Ascending aorta (tissue), 2 donors: ENCODE data around the gene RPL18. TPM values are rescaled to one million over a fixed set of nuclear protein-coding genes. Genes with fewer than 3 reads are reported as not detected.
A peak's percentile ranks its signal among the peaks of the same experiment; 100 is the strongest.
"Not testable (repeated sequence)": the region's sequence is repeated elsewhere in the genome, so short reads cannot be mapped to it uniquely, and the experiment has no call there.

Experiments used
- DNase-seq, 2 donors: peaks; one replicate each; pipeline ENCODE4 v3.0.0-alpha.2; 2019; ENCODE audit warnings: low spot score in 2 of 2
- H3K27ac ChIP-seq, 2 donors: fragments of 200-600 bp; sonication (generic); one replicate each; pipeline ENCODE4 v1.5.1; 2016 to 2017; ENCODE audit warnings: mild to moderate bottlenecking in 1 of 2
- H3K27me3 ChIP-seq: fragments of 200-600 bp; sonication (generic); one replicate; pipeline ENCODE4 v1.5.1; 2017
- H3K36me3 ChIP-seq, 2 donors: fragments of 200-600 bp; sonication (generic); one replicate each; pipeline ENCODE4 v1.5.1; 2016
- H3K4me1 ChIP-seq, 2 donors: fragments of 200-600 bp; sonication (generic); one replicate each; pipeline ENCODE4 v1.5.1; 2016 to 2017; ENCODE audit warnings: mild to moderate bottlenecking in 1 of 2
- H3K4me3 ChIP-seq, 2 donors: fragments of 200-600 bp; sonication (generic); one replicate each; pipeline ENCODE4 v1.5.1; 2016 to 2017; ENCODE audit warnings: mild to moderate bottlenecking in 1 of 2
- H3K9me3 ChIP-seq, 2 donors: fragments of 200-600 bp; sonication (generic); one replicate each; pipeline ENCODE4 v1.5.1; 2016
- intact Hi-C: fragments of 100-400 bp; cut with DNase I; formaldehyde crosslinking; loops from one replicate; pipeline ENCODE4 v1.15.1; 2023
- total RNA-seq: library from RNA; depleted of rRNA; stranded (reverse); fragments of >200 nt; gene quantifications from one replicate; pipeline ENCODE4 v1.1.0, GENCODE V29; 2016
- TF ChIP-seq, protein P1 (sequence below), 3 experiments: fragments of 200-600 bp in 2 of 3; fragments of 450-650 bp in 1 of 3; sonication (generic) in 2 of 3; IDR thresholded peaks; one replicate each; pipeline ENCODE4 v1.5.1; 2016 to 2019; ENCODE audit warnings: antibody characterized with exemption in 3 of 3, mild to moderate bottlenecking in 1 of 3, moderate library complexity in 1 of 3

RPL18 gene
- total RNA-seq, 1 donor from 2014 or later, result 2,223 TPM

DNA sequence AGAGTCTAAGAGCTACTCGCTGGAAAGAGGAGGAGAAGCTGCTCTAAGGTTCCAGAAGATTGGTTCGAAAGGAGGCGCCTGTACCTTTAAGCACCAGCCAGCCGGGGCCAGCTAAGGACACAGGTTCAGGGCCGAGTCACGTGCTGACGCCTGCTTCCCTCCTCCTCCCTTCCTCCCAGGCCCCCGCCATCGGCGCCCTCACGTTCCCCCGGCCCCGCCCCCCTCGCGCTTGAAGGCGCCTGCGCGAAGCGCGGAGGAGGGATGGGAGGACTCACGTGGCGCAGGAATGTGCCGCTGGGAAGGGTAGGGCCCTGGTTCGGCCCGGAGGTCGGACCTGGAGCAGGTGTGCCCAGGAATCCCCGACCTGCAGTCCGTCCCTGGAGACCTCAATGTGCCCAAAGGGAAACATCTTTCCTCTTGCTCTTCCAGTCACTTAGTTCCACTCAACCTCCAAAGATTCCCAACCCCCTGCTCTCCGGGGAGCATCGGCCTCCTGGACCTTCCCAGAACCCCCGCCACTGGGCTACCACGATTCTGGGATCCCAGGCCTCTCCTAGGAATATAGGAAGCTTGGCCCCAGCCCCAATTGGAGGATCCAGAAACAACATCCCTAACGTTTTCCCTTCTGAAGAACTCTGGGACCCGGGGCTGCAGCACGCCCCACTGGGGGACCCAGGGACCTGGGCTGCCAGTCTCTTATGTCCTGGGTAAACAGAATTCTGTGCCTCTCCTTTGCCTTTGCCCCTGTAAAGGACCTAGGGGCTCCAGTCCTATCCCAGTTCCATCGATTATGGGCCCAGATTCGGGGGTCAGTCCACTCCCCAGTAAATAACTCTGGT, 15.7 kb upstream of the RPL18 start:
- peak; percentile 90 to 97 for DNase-seq
- Histone ChIP-seq H3K36me3 (peaks cover 0 to 5% of the 10 kb centered on the region in 2 donors), H3K27me3 (no peaks in the 10 kb centered on the region), H3K4me3 (peak overlapping the region; percentile 66 to 89), H3K27ac (peak overlapping the region; percentile 94 to 99), H3K9me3 (no peaks in the 10 kb centered on the region), H3K4me1 (peaks cover 24 to 56% of the 10 kb centered on the region in 2 donors)
- TF ChIP-seq, protein P1, sequence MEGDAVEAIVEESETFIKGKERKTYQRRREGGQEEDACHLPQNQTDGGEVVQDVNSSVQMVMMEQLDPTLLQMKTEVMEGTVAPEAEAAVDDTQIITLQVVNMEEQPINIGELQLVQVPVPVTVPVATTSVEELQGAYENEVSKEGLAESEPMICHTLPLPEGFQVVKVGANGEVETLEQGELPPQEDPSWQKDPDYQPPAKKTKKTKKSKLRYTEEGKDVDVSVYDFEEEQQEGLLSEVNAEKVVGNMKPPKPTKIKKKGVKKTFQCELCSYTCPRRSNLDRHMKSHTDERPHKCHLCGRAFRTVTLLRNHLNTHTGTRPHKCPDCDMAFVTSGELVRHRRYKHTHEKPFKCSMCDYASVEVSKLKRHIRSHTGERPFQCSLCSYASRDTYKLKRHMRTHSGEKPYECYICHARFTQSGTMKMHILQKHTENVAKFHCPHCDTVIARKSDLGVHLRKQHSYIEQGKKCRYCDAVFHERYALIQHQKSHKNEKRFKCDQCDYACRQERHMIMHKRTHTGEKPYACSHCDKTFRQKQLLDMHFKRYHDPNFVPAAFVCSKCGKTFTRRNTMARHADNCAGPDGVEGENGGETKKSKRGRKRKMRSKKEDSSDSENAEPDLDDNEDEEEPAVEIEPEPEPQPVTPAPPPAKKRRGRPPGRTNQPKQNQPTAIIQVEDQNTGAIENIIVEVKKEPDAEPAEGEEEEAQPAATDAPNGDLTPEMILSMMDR (IDR thresholded peaks at IDR 0.05), result no peak
- intact Hi-C loops, result loop anchor here (1.0 to 10.0 kb wide), 6 partner anchors 10 to 1220 kb away; partner anchors contain the start of genes DKKL1, PRMT1, PTOV1 and RPL18

- no peaks in the 10 kb centered on the region for H3K27me3 ChIP-seq
- DNase-seq, result no peak
- intact Hi-C loops, result loop anchor here (1.0 to 10.0 kb wide), 3 partner anchors 10 to 1221 kb away; partner anchors contain the start of genes PRMT1 and PTOV1
Measured at GRCh38 chr19:48634036-48634342, 15.0 kb upstream of the RPL18 start.

GRCh38 chr19:48633148-48634035, 14.4 kb upstream of the RPL18 start:
- Histone ChIP-seq H3K27ac (peak overlapping the region; percentile 94 to 99), H3K4me3 (peak overlapping the region in 1 of 2 donors; percentile 34), H3K4me1 (peaks cover 24 to 51% of the 10 kb centered on the region in 2 donors), H3K36me3 (peaks cover 0 to 7% of the 10 kb centered on the region in 2 donors), H3K9me3 (no peaks in the 10 kb centered on the region), H3K27me3 (no peaks in the 10 kb centered on the region)
- no peak for DNase-seq
- intact Hi-C loops, result loop anchor here (1.0 to 10.0 kb wide), 3 partner anchors 9 to 1221 kb away; partner anchors contain the start of genes PRMT1 and PTOV1
- TF ChIP-seq, protein P1 (IDR thresholded peaks at IDR 0.05), result no peak

More at GRCh38 chr19:48634036-48634342, 15.0 kb upstream of the RPL18 start:
- Histone ChIP-seq H3K36me3 (peaks cover 0 to 5% of the 10 kb centered on the region in 2 donors), H3K9me3 (no peaks in the 10 kb centered on the region), H3K27ac (peak overlapping the region; percentile 94 to 99), H3K4me3 (peak overlapping the region; percentile 14 to 34), H3K4me1 (peaks cover 24 to 56% of the 10 kb centered on the region in 2 donors)
- TF ChIP-seq, protein P1 (IDR thresholded peaks at IDR 0.05), result no peak

- Histone ChIP-seq H3K4me1 (peaks cover 24 to 50% of the 10 kb centered on the region in 2 donors), H3K9me3 (no peaks in the 10 kb centered on the region), H3K4me3 (no peak overlapping the region), H3K27ac (peak overlapping the region in 1 of 2 donors; percentile 94), H3K36me3 (peaks cover 0 to 10% of the 10 kb centered on the region in 2 donors), H3K27me3 (no peaks in the 10 kb centered on the region)
- TF ChIP-seq, protein P1 (IDR thresholded peaks at IDR 0.05), result no peak
- intact Hi-C loops, result loop anchor here (10.0 kb wide), 2 partner anchors 1042 to 1222 kb away; partner anchors contain the start of genes PRMT1 and PTOV1
- no peak for DNase-seq
Measured at GRCh38 chr19:48632692-48633147, 13.7 kb upstream of the RPL18 start.

DNA sequence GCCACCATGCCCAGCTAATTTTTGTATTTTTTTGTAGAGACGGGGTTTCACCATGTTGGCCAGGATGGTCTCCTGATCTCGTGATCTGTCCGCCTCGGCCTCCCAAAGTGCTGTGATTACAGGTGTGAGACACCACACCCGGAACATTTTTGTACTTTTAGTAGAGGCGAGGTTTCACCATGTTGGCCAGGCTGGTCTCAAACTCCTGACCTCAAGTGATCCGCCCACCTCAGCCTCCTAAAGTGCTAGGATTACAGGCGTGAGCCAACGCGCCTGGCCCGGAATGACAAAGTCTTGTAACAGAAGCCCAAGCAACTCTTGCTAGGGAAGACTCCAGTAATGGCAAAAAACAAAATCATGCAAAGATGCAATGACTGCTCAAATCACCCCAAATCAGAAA, 13.3 kb upstream of the RPL18 start:
- H3K4me3 ChIP-seq, H3K27me3 ChIP-seq, H3K9me3 ChIP-seq, DNase-seq: not testable (repeated sequence)
- peaks cover 0 to 11% of the 10 kb centered on the region in 2 donors for H3K36me3 ChIP-seq
- intact Hi-C loops, result loop anchor here (10.0 kb wide), 2 partner anchors 1043 to 1223 kb away; partner anchors contain the start of genes PRMT1 and PTOV1
- H3K4me1 ChIP-seq, result peaks cover 24 to 50% of the 10 kb centered on the region in 2 donors
- H3K27ac ChIP-seq, result peak overlapping the region in 1 of 2 donors; percentile 94
